Articular chondrocyte of knee joint (primary cell): ENCODE measurements around the gene TDP2. TPM values are rescaled to one million over a fixed set of nuclear protein-coding genes. Genes with fewer than 3 reads are reported as not detected.

ENCODE experiments used
- total RNA-seq: library from RNA; depleted of rRNA; stranded (reverse); fragments of >200 nt; gene quantifications from 2 replicates; pipeline ENCODE4 v1.2.3, GENCODE V29; 2012

TDP2 gene, protein sequence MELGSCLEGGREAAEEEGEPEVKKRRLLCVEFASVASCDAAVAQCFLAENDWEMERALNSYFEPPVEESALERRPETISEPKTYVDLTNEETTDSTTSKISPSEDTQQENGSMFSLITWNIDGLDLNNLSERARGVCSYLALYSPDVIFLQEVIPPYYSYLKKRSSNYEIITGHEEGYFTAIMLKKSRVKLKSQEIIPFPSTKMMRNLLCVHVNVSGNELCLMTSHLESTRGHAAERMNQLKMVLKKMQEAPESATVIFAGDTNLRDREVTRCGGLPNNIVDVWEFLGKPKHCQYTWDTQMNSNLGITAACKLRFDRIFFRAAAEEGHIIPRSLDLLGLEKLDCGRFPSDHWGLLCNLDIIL
- total RNA-seq: 43.6 and 47.8 TPM in 2 replicates

DNA sequence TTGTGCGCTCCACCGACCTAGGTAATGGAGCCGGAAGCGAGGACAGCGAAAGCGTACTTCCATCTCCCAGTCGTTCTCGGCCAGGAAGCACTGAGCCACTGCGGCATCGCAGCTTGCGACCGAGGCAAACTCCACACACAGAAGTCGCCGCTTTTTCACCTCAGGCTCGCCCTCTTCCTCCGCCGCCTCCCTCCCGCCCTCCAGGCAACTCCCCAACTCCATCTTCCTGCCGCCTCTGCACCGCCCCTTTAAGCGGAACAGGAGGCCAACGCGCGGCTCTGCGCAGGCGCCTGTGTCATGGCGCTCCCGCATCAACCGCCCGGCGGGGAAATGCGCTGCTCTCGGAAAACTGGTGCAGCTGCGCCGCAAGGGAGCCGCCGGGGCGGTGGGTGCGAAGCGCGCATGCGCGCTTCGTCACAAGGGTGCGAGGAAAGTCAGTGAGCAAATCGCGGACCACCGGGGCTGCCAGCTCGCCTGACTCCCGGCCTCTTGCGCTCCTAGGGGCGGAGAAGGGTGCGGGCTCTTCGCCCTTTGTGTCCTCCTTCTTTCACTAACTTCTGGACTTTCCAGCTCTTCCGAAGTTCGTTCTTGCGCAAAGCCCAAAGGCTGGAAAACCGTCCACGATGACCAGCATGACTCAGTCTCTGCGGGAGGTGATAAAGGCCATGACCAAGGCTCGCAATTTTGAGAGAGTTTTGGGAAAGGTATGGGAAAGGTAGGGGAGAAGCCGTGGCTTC is at the start of gene TDP2, which contains the start of gene ACOT13:
Gene TDP2 (minus strand): TSS at position 259 of the 737 bp plus-strand sequence. CDS start 37 bp downstream, at position 222.
Gene ACOT13 (plus strand): TSS at position 437 of the 737 bp plus-strand sequence. CDS start 187 bp downstream, at position 624.

Other genes starting within 250 kb of the TDP2 start
- 2.2 and 2.7 TPM in 2 replicates for gene GPLD1, start 177.3 kb downstream of the TDP2 start, total RNA-seq
- gene ALDH5A1, start 171.9 kb downstream of the TDP2 start, total RNA-seq: 3.9 and 5.0 TPM in 2 replicates
- under 0.01 and 0.13 TPM in 2 replicates for gene KIAA0319, start 20.7 kb downstream of the TDP2 start, total RNA-seq
- gene ACOT13, start 178 bp upstream of the TDP2 start, total RNA-seq: 15.0 and 15.1 TPM in 2 replicates
- gene C6orf62, start 52.3 kb upstream of the TDP2 start, total RNA-seq: 190 and 231 TPM in 2 replicates
- gene GMNN, start 108.0 kb upstream of the TDP2 start, total RNA-seq: 23.1 and 27.2 TPM in 2 replicates
- not detected in 2 replicates for gene ARMH2, start 132.0 kb upstream of the TDP2 start, total RNA-seq